MM.1S (cell line): ENCODE results near the gene LBX1.

Experiments
- EZH2phosphoT487 ChIP-seq: fragments of 300-600 bp; sonication (generic); IDR thresholded peaks from 2 replicates; pipeline ENCODE4 v1.6.1; 2018; ENCODE audit warnings: antibody characterized with exemption, low read length
- TF ChIP-seq, protein P1 (sequence below): fragments of 300-600 bp; sonication (generic); IDR thresholded peaks from 2 replicates; pipeline ENCODE4 v1.5.1; 2016; ENCODE audit warnings: antibody characterized with exemption, low read length, mixed read lengths

DNA sequence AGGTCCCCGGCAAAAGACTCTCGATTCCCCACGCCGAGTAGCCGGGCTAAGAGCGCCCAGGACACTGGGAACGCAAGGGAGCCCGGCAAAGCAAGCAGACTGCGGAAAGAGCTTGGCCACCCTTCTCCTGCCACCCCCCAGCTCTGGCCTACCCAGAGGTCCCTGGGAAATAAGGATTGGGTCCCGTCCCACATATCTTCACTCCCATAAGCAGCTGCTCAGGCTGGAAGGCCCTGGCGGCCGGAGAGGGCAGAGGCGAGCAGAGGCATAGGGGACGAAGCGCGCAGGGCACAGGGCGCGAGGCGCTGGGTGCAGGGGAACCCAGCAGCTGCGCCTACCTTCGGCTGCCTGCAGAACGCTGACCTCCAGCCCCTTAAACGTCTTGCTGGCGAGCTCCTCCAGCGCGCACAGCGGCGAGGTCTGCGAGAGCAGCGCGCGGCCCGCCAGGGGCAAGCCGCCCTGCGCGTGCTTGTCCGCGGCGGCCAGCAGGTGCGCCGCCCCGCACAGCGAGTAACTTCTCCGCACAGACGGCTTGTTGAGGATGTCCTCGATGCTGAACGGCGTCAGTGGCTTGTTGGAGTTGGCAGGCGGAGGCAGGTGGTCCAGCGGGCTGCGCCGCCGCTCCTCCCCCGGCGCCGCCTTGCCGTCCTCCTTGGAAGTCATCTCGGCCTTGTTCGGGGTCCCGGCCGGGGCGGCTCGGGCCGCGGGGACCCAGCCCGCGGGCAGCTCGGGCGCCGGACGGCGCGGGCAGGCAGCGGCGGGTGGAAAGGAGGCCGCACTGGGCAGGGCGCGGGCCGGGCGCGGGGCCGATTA is 904 bp downstream of the LBX1 start:
- TF ChIP-seq, protein P1, sequence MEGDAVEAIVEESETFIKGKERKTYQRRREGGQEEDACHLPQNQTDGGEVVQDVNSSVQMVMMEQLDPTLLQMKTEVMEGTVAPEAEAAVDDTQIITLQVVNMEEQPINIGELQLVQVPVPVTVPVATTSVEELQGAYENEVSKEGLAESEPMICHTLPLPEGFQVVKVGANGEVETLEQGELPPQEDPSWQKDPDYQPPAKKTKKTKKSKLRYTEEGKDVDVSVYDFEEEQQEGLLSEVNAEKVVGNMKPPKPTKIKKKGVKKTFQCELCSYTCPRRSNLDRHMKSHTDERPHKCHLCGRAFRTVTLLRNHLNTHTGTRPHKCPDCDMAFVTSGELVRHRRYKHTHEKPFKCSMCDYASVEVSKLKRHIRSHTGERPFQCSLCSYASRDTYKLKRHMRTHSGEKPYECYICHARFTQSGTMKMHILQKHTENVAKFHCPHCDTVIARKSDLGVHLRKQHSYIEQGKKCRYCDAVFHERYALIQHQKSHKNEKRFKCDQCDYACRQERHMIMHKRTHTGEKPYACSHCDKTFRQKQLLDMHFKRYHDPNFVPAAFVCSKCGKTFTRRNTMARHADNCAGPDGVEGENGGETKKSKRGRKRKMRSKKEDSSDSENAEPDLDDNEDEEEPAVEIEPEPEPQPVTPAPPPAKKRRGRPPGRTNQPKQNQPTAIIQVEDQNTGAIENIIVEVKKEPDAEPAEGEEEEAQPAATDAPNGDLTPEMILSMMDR = no peak
- no peak for TF ChIP-seq EZH2phosphoT487
